ENCODE results near the gene FAM163B. TPM values are rescaled to one million over a fixed set of nuclear protein-coding genes. Genes with fewer than 3 reads are reported as not detected.

FAM163B gene
- polyA plus RNA-seq, 1 experiment, result not detected

DNA sequence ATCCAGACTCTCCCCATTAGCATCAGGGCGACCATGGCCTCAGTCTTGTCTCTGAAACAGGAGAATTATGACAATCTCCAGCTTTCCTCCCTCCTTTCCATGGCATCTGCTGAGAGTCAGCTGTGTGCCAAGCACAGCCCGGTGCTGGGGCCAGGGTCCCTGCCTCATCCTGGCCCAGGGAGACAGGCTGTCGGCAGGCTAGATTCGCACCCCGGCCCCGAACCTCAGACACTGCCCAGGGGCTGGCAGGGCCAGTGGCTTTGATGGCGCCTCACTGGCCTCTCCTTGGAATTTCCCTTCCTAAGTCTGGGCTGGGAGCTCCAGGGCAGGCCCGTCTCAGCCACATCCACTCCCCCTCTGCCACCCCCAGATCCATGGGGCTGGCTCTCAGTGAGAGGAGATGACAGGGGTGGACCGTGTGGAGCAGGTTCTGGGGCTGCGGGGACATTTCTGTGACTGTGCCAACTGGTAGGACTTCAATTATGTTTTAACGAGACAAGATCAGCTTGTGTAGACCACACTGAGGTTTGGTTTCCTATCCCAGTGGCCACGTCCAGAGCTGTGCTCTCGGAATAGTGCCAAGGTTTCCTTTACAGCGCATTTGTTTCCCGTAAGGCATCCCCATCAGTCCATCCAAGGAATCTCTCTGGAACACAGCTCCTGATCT lies 15.5 kb downstream of the FAM163B start:
- CTCF ChIA-PET, result interaction anchor here (0.5 to 1.2 kb wide), 3 partner anchors 10 to 408 kb away, joined by 3 read pairs; no protein-coding TSS in a partner anchor
- no peak overlapping the region for H3K4me3 ChIP-seq (ENCODE audit: low read depth, low read length)
- DNase-seq (ENCODE audit: low read depth), result no peak
- TF ChIP-seq, protein P1, sequence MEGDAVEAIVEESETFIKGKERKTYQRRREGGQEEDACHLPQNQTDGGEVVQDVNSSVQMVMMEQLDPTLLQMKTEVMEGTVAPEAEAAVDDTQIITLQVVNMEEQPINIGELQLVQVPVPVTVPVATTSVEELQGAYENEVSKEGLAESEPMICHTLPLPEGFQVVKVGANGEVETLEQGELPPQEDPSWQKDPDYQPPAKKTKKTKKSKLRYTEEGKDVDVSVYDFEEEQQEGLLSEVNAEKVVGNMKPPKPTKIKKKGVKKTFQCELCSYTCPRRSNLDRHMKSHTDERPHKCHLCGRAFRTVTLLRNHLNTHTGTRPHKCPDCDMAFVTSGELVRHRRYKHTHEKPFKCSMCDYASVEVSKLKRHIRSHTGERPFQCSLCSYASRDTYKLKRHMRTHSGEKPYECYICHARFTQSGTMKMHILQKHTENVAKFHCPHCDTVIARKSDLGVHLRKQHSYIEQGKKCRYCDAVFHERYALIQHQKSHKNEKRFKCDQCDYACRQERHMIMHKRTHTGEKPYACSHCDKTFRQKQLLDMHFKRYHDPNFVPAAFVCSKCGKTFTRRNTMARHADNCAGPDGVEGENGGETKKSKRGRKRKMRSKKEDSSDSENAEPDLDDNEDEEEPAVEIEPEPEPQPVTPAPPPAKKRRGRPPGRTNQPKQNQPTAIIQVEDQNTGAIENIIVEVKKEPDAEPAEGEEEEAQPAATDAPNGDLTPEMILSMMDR (IDR thresholded peaks at IDR 0.05; ENCODE audit: insufficient read depth, low read depth, low read length), result no peak
- no peaks in the 10 kb centered on the region for H3K27me3 ChIP-seq (ENCODE audit: control insufficient read depth, insufficient read depth, low read length)
- no peaks in the 10 kb centered on the region for H3K36me3 ChIP-seq (ENCODE audit: control insufficient read depth, insufficient read depth, low read length)
- POLR2A ChIA-PET, result no interaction called here

DNA sequence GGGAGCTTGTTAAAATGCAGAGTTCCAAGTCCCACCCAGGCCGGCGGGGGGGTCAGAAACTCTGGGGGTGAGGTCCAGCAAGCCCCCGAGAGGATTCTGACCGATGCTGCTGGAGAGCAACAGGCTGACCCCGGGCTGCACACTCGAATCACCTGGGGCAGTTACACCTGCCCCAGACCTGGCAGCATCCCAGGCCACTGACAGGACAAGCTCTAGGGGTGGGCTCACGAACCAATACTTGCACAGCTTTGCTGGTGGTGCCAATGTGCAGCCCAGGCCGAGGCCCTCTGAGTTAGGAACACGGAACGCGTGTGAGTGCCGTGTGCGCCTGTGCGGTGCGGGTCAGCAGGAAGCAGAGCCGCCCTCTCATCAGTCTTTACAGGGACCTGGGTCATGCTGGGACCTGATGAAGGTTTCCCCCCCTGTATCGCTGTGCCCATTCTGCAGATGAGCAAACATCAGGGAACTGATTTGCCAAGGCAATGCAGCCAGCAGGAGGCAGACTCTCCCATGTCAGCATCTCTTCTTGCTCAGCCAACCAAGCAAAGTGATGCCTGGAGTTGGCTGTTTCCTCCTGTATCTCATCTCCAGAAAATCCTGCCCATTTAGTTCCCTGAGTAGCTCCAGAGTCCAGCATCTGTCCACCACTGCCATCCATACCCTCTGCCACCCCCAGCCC lies 16.3 kb downstream of the FAM163B start:
- TF ChIP-seq, protein P1 (IDR thresholded peaks at IDR 0.05; ENCODE audit: insufficient read depth, low read depth, low read length), result no peak
- ChIA-PET CTCF (interaction anchor here (0.5 to 1.2 kb wide), 3 partner anchors 9 to 136 kb away, joined by 3 read pairs; no protein-coding TSS in a partner anchor), POLR2A (no interaction called here)
- no peaks in the 10 kb centered on the region for H3K27me3 ChIP-seq (ENCODE audit: control insufficient read depth, insufficient read depth, low read length)
- H3K4me3 ChIP-seq (ENCODE audit: low read depth, low read length), result no peak overlapping the region
- no peak for DNase-seq (ENCODE audit: low read depth)
- H3K36me3 ChIP-seq (ENCODE audit: control insufficient read depth, insufficient read depth, low read length), result no peaks in the 10 kb centered on the region

DNA sequence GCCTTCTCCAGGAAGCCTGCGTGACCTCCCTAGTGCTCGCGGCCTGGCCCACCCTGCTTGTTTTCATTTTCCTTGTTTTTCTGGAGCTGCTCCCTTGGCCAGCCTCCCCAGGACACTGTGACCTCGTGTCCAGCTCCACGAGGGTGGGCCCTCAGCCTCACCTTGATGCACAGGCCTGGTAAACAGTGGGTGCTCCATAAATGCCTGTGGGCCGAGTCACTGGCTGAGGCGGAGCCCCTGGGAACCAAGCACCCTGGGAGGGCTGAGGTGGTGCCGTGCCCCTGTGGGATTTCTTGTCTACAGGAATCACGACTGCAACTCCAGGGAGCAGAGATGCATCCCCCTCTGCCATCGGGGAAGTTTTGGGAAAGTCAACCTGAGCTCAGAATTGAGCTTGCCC lies 17.2 kb downstream of the FAM163B start:
- Histone ChIP-seq H3K4me3 (ENCODE audit: low read depth, low read length) (no peak overlapping the region), H3K36me3 (ENCODE audit: control insufficient read depth, insufficient read depth, low read length) (no peaks in the 10 kb centered on the region), H3K27me3 (ENCODE audit: control insufficient read depth, insufficient read depth, low read length) (no peaks in the 10 kb centered on the region)
- TF ChIP-seq, protein P1 (IDR thresholded peaks at IDR 0.05; ENCODE audit: insufficient read depth, low read depth, low read length), result no peak
- POLR2A ChIA-PET, result no interaction called here
- CTCF ChIA-PET, result interaction anchor here (1.0 kb wide), 1 partner anchor 124 kb away, joined by 3 read pairs; no protein-coding TSS in a partner anchor
- no peak for DNase-seq (ENCODE audit: low read depth)

DNA sequence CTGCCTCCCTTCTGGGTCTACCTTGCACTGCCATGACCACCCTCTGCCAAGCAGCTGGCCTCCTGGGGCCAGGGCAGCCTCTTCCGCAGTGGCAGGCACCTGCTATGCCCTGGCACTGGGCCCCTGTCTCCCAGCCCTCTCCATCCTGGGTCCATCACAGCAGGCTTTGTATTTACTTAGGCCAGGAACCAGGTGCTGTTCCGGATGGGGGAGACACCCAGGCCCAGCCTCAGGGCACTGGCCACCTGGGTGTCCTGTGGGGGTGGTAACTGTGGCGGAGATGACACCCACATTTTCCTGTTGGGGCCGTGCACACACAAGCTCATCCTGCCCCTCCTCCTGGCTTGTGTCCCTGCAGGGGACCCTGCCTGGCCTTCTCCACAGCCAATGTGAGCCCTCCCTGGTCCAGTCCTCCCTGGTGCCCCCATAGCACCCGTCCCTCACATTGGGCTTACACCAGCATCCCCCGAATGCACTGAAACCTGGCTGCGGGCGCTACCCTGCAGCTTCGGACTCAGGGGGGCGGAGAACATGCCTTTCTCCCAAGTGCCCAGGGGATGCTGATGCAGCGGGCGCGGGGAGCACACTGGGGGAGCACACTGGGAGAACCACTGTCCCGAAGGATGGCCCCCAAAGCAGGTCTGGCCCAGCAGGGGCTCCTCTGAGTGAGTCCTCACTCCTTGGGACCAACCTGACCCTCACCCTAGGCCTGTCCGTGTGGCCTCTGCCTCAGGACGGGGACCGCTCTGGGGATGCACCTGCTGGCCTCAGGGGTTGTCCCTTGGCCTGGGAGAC lies 17.9 kb downstream of the FAM163B start:
- POLR2A ChIA-PET, result no interaction called here
- Histone ChIP-seq H3K4me3 (ENCODE audit: low read depth, low read length) (no peak overlapping the region), H3K36me3 (ENCODE audit: control insufficient read depth, insufficient read depth, low read length) (no peaks in the 10 kb centered on the region), H3K27me3 (ENCODE audit: control insufficient read depth, insufficient read depth, low read length) (peaks cover 4% of the 10 kb centered on the region)
- TF ChIP-seq, protein P1 (IDR thresholded peaks at IDR 0.05; ENCODE audit: insufficient read depth, low read depth, low read length), result no peak
- CTCF ChIA-PET, result interaction anchor here (1.0 kb wide), 1 partner anchor 124 kb away, joined by 3 read pairs; no protein-coding TSS in a partner anchor
- DNase-seq (ENCODE audit: low read depth), result no peak
